HepG2 (cell line): ENCODE measurements around the gene ARF5. TPM values are rescaled to one million over a fixed set of nuclear protein-coding genes. Genes with fewer than 3 reads are reported as not detected.
A peak's percentile ranks its signal among the peaks of the same experiment; 100 is the strongest.

ENCODE experiments used
- ATAC-seq: fragments of 200-7000 bp; cut with Tn5 transposase; 3 replicates; pipeline ENCODE4 v1.9.1; 2020; ENCODE audit warnings: mild to moderate bottlenecking, moderate library complexity
- BruUV-seq: library from RNA; stranded (reverse); fragments of 400-500 nt; replicated peaks from 2 replicates; lab custom pipeline; 2021; lab: Mats Ljungman, UMichigan
- CTCF ChIA-PET: fragments of 300-600 bp; formaldehyde crosslinking; extraction: SDS; loops from one replicate; lab custom pipeline; 2021; ENCODE audit warnings: low total read pairs, inconsistent platforms, low intra/inter-chr PET ratio; lab: Yijun Ruan, JAX
- POLR2A ChIA-PET: fragments of 350-600 bp; sonication (Branson Sonifier 250); formaldehyde crosslinking; loops from one replicate; lab custom pipeline; 2020; ENCODE audit warnings: antibody characterized with exemption, inconsistent platforms; lab: Yijun Ruan, JAX
- DNase-seq: peaks from one replicate; pipeline ENCODE4 v3.0.0-alpha.2; 2015; ENCODE audit warnings: low spot score
- FAIRE-seq: peaks from 3 replicates; lab custom pipeline; 2011; peaks lifted over from hg19 to GRCh38; lab: Jason Lieb, UNC
- H2AFZ ChIP-seq: one replicate; pipeline ENCODE4 v1.6.1; 2011; ENCODE audit warnings: low read length, inconsistent platforms
- H3K27ac ChIP-seq: fragments of 300-600 bp; 3 replicates; pipeline ENCODE4 v1.8.0; 2011; ENCODE audit warnings: mixed run types, mild to moderate bottlenecking, mixed read lengths, low read length, inconsistent platforms; ENCODE audit not compliant: insufficient read depth; ENCODE audit errors: extremely low read length
- H3K27me3 ChIP-seq, 2 experiments: fragments of 200-600 bp in 1 of 2; 2 replicates in 1 of 2; 3 replicates in 1 of 2; pipeline versions ENCODE4 v1.6.0 to v1.8.0; 2011; ENCODE audit warnings: low read length in 2 of 2, mild to moderate bottlenecking in 2 of 2, moderate library complexity in 2 of 2, inconsistent platforms in 1 of 2; ENCODE audit not compliant: insufficient read depth in 2 of 2, control insufficient read depth in 1 of 2
- H3K36me3 ChIP-seq, 2 experiments: fragments of 200-600 bp in 1 of 2; replicated peaks in 1 of 2; 2 replicates in 1 of 2; 3 replicates in 1 of 2; pipeline versions ENCODE4 v1.5.1 to v1.8.0; 2011; ENCODE audit warnings: low read length in 2 of 2, inconsistent platforms in 1 of 2; ENCODE audit not compliant: insufficient read depth in 2 of 2, control insufficient read depth in 1 of 2
- H3K4me1 ChIP-seq: 2 replicates; pipeline ENCODE4 v1.5.1; 2012; ENCODE audit warnings: low read length, inconsistent platforms; ENCODE audit not compliant: insufficient read depth
- H3K4me2 ChIP-seq: 2 replicates; pipeline ENCODE4 v1.6.0; 2011; ENCODE audit warnings: low read depth, low read length, inconsistent platforms
- H3K4me3 ChIP-seq, 3 experiments: fragments of 200-600 bp in 1 of 3; sonication (generic), shearing (Covaris generic) in 1 of 3; replicated peaks in 1 of 3; 2 replicates each; pipeline ENCODE4 v1.5.1; 2011 to 2016; ENCODE audit warnings: low read length in 3 of 3, inconsistent platforms in 2 of 3, low read depth in 2 of 3, mild to moderate bottlenecking in 2 of 3, control low read depth in 1 of 3, mixed read lengths in 1 of 3; ENCODE audit not compliant: insufficient read depth in 1 of 3
- H3K79me2 ChIP-seq: one replicate; pipeline ENCODE4 v1.6.1; 2011; ENCODE audit warnings: low read length, inconsistent platforms; ENCODE audit not compliant: insufficient read depth
- H3K9ac ChIP-seq: 2 replicates; pipeline ENCODE4 v1.6.0; 2011; ENCODE audit warnings: mild to moderate bottlenecking, low read depth, low read length, inconsistent platforms; ENCODE audit not compliant: insufficient read depth
- H3K9me3 ChIP-seq: 2 replicates; pipeline ENCODE4 v1.5.1; 2012; ENCODE audit warnings: mild to moderate bottlenecking, low read length
- H4K20me1 ChIP-seq: 2 replicates; pipeline ENCODE4 v1.6.0; 2011; ENCODE audit warnings: inconsistent platforms, mild to moderate bottlenecking, low read length, moderate library complexity; ENCODE audit not compliant: insufficient read depth
- CTCF ChIP-seq: sonication (generic); formaldehyde crosslinking; IDR thresholded peaks from 2 replicates; pipeline ENCODE4 v1.5.0; 2020; ENCODE audit warnings: mild to moderate bottlenecking, missing genetic modification reagents, moderate library complexity
- MAF1 ChIP-seq: sonication (generic); formaldehyde crosslinking; IDR thresholded peaks from 2 replicates; pipeline ENCODE4 v1.5.0; 2020; ENCODE audit warnings: missing genetic modification reagents, borderline replicate concordance
- PBX2 ChIP-seq: IDR thresholded peaks from 2 replicates; pipeline ENCODE4 v1.6.1; 2016; ENCODE audit warnings: control low read depth
- XRCC5 ChIP-seq: fragments of 200-400 bp; formaldehyde crosslinking; optimal IDR thresholded peaks from 2 replicates; pipeline ENCODE3; 2017; ENCODE audit warnings: mild to moderate bottlenecking, low read length
- ZFP90 ChIP-seq: sonication (generic); formaldehyde crosslinking; IDR thresholded peaks from 2 replicates; pipeline ENCODE4 v1.8.0; 2022; ENCODE audit warnings: missing genetic modification reagents, mild to moderate bottlenecking, inconsistent platforms, borderline replicate concordance
- ZNF318 ChIP-seq: sonication (generic); formaldehyde crosslinking; IDR thresholded peaks from 2 replicates; pipeline ENCODE4 v1.4.0; 2020; ENCODE audit warnings: mild to moderate bottlenecking, missing genetic modification reagents
- ZNF704 ChIP-seq: sonication (generic); formaldehyde crosslinking; IDR thresholded peaks from 2 replicates; pipeline ENCODE4 v1.8.1; 2023; ENCODE audit warnings: mild to moderate bottlenecking, inconsistent platforms, moderate library complexity, missing genetic modification reagents, borderline replicate concordance
- WGBS: methylation state at CpG from one replicate; pipeline ENCODE4 v1.1.6; 2017; ENCODE audit warnings: low lambda C conversion rate; 5-methylcytosine and 5-hydroxymethylcytosine counted together
- in situ Hi-C: cut with HindIII; loops from 2 replicates; pipeline ENCODE4 v1.10.0; 2017; ENCODE audit warnings: low pct_unique_long_range_greater_than_20kb; ENCODE audit not compliant: extremely low pct_ligation_motif_present
- intact Hi-C: fragments of 100-400 bp; cut with micrococcal nuclease; formaldehyde crosslinking; loops from one replicate; pipeline ENCODE4 v1.10.0; 2022; ENCODE audit not compliant: unreplicated experiment
- polyA plus RNA-seq, 8 experiments: library from polyadenylated mRNA; depleted of rRNA in 3 of 8; stranded (reverse) in 7 of 8; unstranded in 1 of 8; fragments of >200 nt; fragmentation: Illumina TruSeq in 4 of 8; extraction: Trizol in 4 of 8; gene quantifications; 2 replicates each; pipeline versions ENCODE4 v1.2.1 to v1.2.3, GENCODE V29; 2011 to 2016; ENCODE audit warnings: low read depth in 4 of 8, missing spikeins in 1 of 8, mixed read lengths in 1 of 8; ENCODE audit not compliant: insufficient read depth in 1 of 8
- total RNA-seq, 5 experiments: library from RNA; depleted of rRNA; stranded (reverse); fragments of >200 nt; fragmentation: Illumina TruSeq; extraction: Trizol; gene quantifications; 2 replicates each; pipeline ENCODE4 v1.2.3, GENCODE V29; 2016; ENCODE audit warnings: low read depth in 1 of 5

ARF5 gene
- total and polyA plus RNA-seq, 2 of the 13 experiments (the other 11 are each of a cell fraction or from before 2014, with no cell fraction given) = 109 to 135 TPM

- peak; percentile 88 for TF ChIP-seq CTCF (CRISPR knock-in tag)
- TF ChIP-seq PBX2 = no peak
- peak; percentile 65 for TF ChIP-seq XRCC5
Observed at GRCh38 chr7:127629268-127629854, 41.1 kb downstream of the ARF5 start (continued).

- Histone ChIP-seq H3K9me3 (no peaks in the 10 kb centered on the region), H3K4me3 (no peak overlapping the region), H4K20me1 (no peaks in the 10 kb centered on the region), H3K36me3 (no peaks in the 10 kb centered on the region), H3K27me3 (no peaks in the 10 kb centered on the region; a peak in 2 of 5 replicates), H3K4me2 (no peak overlapping the region), H2AFZ (no peak overlapping the region), H3K79me2 (no peaks in the 10 kb centered on the region), H3K27ac (no peak overlapping the region), H3K9ac (no peak overlapping the region), H3K4me1 (peaks cover 7% of the 10 kb centered on the region; the same call in 1 of the 2 replicates)
- FAIRE-seq = no peak
- no peak for ATAC-seq
- intact Hi-C loops = no loop called here
- DNase-seq = no peak
- ChIA-PET POLR2A (no interaction called here), CTCF (no interaction called here)
- WGBS = 44% methylated on average over 7 of the region's 7 CpGs
- in situ Hi-C loops = no loop called here
- BruUV-seq = no TSS peak
- TF ChIP-seq ZFP90 (CRISPR knock-in tag) (no peak), ZNF704 (CRISPR knock-in tag) (no peak), ZNF318 (CRISPR knock-in tag) (no peak), MAF1 (CRISPR knock-in tag) (no peak)
Observed at GRCh38 chr7:127632276-127632910, 44.2 kb downstream of the ARF5 start.
